Ishikawa (cell line): ENCODE measurements around the gene ZNF366.

Source experiments
- CEBPB ChIP-seq: IDR thresholded peaks from 2 replicates; pipeline ENCODE4 v1.6.1; 2012
- EP300 ChIP-seq: IDR thresholded peaks from 2 replicates; pipeline ENCODE4 v1.6.1; 2012; ENCODE audit warnings: borderline replicate concordance
- FOXM1 ChIP-seq: IDR thresholded peaks from 2 replicates; pipeline ENCODE4 v1.6.1; 2012; ENCODE audit warnings: low read depth, borderline replicate concordance
- NFIC ChIP-seq: IDR thresholded peaks from 2 replicates; pipeline ENCODE4 v1.6.1; 2012
- TCF12 ChIP-seq: IDR thresholded peaks from 2 replicates; pipeline ENCODE4 v1.6.1; 2012; ENCODE audit warnings: low read depth
- TEAD4 ChIP-seq: IDR thresholded peaks from 2 replicates; pipeline ENCODE4 v1.6.1; 2012
- YY1 ChIP-seq: IDR thresholded peaks from 2 replicates; pipeline ENCODE4 v1.6.1; 2012; ENCODE audit warnings: low read depth
- TF ChIP-seq, protein P1 (sequence below): IDR thresholded peaks from 2 replicates; pipeline ENCODE4 v1.6.1; 2012

DNA sequence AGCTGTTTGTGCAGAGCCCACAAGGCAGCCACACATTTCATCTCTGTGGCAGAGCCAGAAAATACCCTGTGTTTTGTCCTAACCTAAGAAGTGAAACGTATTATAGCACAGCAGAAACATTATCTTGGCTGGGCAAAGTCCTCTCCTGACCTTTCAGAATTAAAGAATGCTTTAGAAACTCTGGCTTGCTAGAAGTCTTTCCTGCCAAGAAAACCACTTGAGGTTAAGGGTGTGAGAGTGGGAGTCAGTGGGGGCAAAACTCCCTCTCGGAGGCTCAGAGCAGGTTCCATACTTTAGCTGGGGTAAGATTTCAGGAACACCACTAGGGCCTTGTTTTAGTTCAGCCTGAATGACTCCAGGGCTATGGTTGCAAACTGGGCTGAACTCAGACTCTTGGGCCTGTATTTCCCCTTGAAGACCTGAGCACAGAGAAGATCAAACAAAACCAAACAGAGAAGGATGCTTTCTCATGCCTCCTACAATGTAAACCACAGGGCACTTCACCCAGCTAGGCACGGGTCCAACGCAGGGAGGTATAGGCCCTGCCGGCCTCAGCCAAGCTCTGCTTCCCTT, 48.0 kb downstream of the ZNF366 start:
- TF ChIP-seq, protein P1, sequence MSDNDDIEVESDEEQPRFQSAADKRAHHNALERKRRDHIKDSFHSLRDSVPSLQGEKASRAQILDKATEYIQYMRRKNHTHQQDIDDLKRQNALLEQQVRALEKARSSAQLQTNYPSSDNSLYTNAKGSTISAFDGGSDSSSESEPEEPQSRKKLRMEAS: no peak
- TF ChIP-seq CEBPB (no peak), TEAD4 (no peak), YY1 (no peak), EP300 (no peak), NFIC (no peak), TCF12 (no peak), FOXM1 (no peak)
